HG02642 (cell line): ENCODE data around the gene ITPR1.
A peak's percentile ranks its signal among the peaks of the same experiment; 100 is the strongest.

Experiments
- ATAC-seq: cut with Tn5 transposase; IDR thresholded peaks from one replicate; pipeline ENCODE4 v1.9.1; 2021; ENCODE audit warnings: mild to moderate bottlenecking; ENCODE audit not compliant: unreplicated experiment, poor library complexity

ITPR1 gene

GRCh38 chr3:4763604-4764247 is 270.6 kb downstream of the ITPR1 start:
- ATAC-seq = no peak

GRCh38 chr3:4765212-4765611 is 272.1 kb downstream of the ITPR1 start:
- ATAC-seq = no peak

- no peak for ATAC-seq
Measured at GRCh38 chr3:4766263-4766662, 273.1 kb downstream of the ITPR1 start.

GRCh38 chr3:4766716-4767499 is 273.8 kb downstream of the ITPR1 start:
- ATAC-seq = no peak

GRCh38 chr3:4768021-4768420 is 274.9 kb downstream of the ITPR1 start:
- ATAC-seq = no peak

- ATAC-seq = no peak
Measured at GRCh38 chr3:4768521-4768920, 275.4 kb downstream of the ITPR1 start.

- no peak for ATAC-seq
Measured at GRCh38 chr3:4770561-4770960, 277.4 kb downstream of the ITPR1 start.

- no peak for ATAC-seq
Measured at GRCh38 chr3:4771243-4771642, 278.1 kb downstream of the ITPR1 start.

- ATAC-seq = no peak
Measured at GRCh38 chr3:4772171-4772804, 279.1 kb downstream of the ITPR1 start.

- ATAC-seq = no peak
Measured at GRCh38 chr3:4772858-4773257, 279.7 kb downstream of the ITPR1 start.

- ATAC-seq = no peak
Measured at GRCh38 chr3:4773583-4773982, 280.4 kb downstream of the ITPR1 start.

- no peak for ATAC-seq
Measured at GRCh38 chr3:4774531-4774930, 281.4 kb downstream of the ITPR1 start.

- ATAC-seq = peak; percentile 28
Measured at GRCh38 chr3:4776399-4776979, 283.3 kb downstream of the ITPR1 start.

- ATAC-seq = peak; percentile 86
Measured at GRCh38 chr3:4776980-4777581, 283.9 kb downstream of the ITPR1 start.

GRCh38 chr3:4778119-4778518 is 285.0 kb downstream of the ITPR1 start:
- ATAC-seq = no peak

GRCh38 chr3:4778740-4779139 is 285.6 kb downstream of the ITPR1 start:
- no peak for ATAC-seq

- ATAC-seq = no peak
Measured at GRCh38 chr3:4780545-4780957, 287.4 kb downstream of the ITPR1 start.

GRCh38 chr3:4782095-4782494 is 288.9 kb downstream of the ITPR1 start:
- no peak for ATAC-seq

- no peak for ATAC-seq
Measured at GRCh38 chr3:4785551-4785950, 292.4 kb downstream of the ITPR1 start.

GRCh38 chr3:4786431-4786830 is 293.3 kb downstream of the ITPR1 start:
- no peak for ATAC-seq

- no peak for ATAC-seq
Measured at GRCh38 chr3:4791358-4791757, 298.2 kb downstream of the ITPR1 start.
